Psoas muscle (tissue), 8 donors: Measurements from ENCODE around the gene WNT9B. TPM values are rescaled to one million over a fixed set of nuclear protein-coding genes. Genes with fewer than 3 reads are reported as not detected.

Source experiments
- ATAC-seq, 4 donors: fragments of 200-7000 bp; cut with Tn5 transposase; one replicate each; pipeline ENCODE4 v1.9.1; 2020; ENCODE audit warnings: moderate library complexity in 3 of 4, mild to moderate bottlenecking in 2 of 4
- DNase-seq, 2 donors: peaks; one replicate each; pipeline ENCODE4 v3.0.0-alpha.2; 2020
- H3K27ac ChIP-seq: fragments of 200-600 bp; one replicate; pipeline ENCODE4 v1.8.0; 2022
- H3K27me3 ChIP-seq, 3 donors: fragments of 200-600 bp in 1 of 3; one replicate each; pipeline versions ENCODE4 v1.6.1 to v1.8.0; 2013 to 2022; ENCODE audit warnings: low read length in 2 of 3, mild to moderate bottlenecking in 2 of 3, moderate library complexity in 1 of 3; ENCODE audit not compliant: insufficient read depth in 3 of 3
- H3K36me3 ChIP-seq, 2 donors: fragments of 200-600 bp in 1 of 2; one replicate each; pipeline versions ENCODE4 v1.6.1 to v1.8.0; 2013 to 2022; ENCODE audit warnings: low read depth in 1 of 2, mild to moderate bottlenecking in 1 of 2, moderate library complexity in 1 of 2; ENCODE audit not compliant: insufficient read depth in 1 of 2
- H3K4me1 ChIP-seq: fragments of 200-600 bp; one replicate; pipeline ENCODE4 v1.8.0; 2022
- H3K4me3 ChIP-seq: fragments of 200-600 bp; one replicate; pipeline ENCODE4 v1.8.0; 2022; ENCODE audit warnings: mild to moderate bottlenecking
- H3K9me3 ChIP-seq: fragments of 200-600 bp; one replicate; pipeline ENCODE4 v1.8.0; 2022
- CTCF ChIP-seq: fragments of 200-600 bp; IDR thresholded peaks from one replicate; pipeline ENCODE4 v1.8.0; 2022; ENCODE audit warnings: antibody characterized with exemption
- WGBS, 3 donors: extraction: QIAGEN DNeasy Blood & Tissue Kit; methylation state at CpG; one replicate each; pipeline versions ENCODE4 v1.1.6 to v1.1.7; 2013; 5-methylcytosine and 5-hydroxymethylcytosine counted together
- intact Hi-C, 2 donors: fragments of 100-400 bp; cut with DNase I; formaldehyde crosslinking; loops; one replicate each; pipeline versions ENCODE4 v1.11.0 to v1.14.2; 2022
- polyA plus RNA-seq, 3 donors: library from polyadenylated mRNA; stranded (reverse); fragments of 200-250 nt; gene quantifications; one replicate each; pipeline ENCODE4 v1.2.3, GENCODE V29; 2013
- total RNA-seq, 4 donors: library from RNA; stranded (reverse); fragmentation: NEBNext Ultra II Directional in 2 of 4; extraction: Animal tissue kit (Norgen Biotek cat#: 25700) in 2 of 4; gene quantifications; one replicate each; pipeline versions ENCODE4 v1.2.1 to v1.2.4, GENCODE V29; 2021 to 2023
- donor health status: healthy with polysubstance abuse.
- donor health status: DM: no; HTN: no; CAD: no; lungs with moderate emphysema.
- donor health status: Bipolar disorder and iron deficiency.
- donor health status: healthy.
- donor health status: DM: yes; HTN: yes; CAD: no.
- donor health status: DM: no; HTN: no; CAD: no.
- donor health status: DM: no; HTN: no; CAD: no.
- donor health status: DM: yes; HTN: yes; CAD: no.

Gene WNT9B
- total and polyA plus RNA-seq, 7 donors: 0.05 to 0.32 (median 0.13) TPM; not detected in 3

GRCh38 chr17:46868689-46869187 is 17.4 kb downstream of the WNT9B start:
- no peak for DNase-seq
- Histone ChIP-seq H3K27me3 (peaks cover 0 to 19% (median 2%) of the 10 kb centered on the region in 3 donors), H3K4me1 (peaks cover 5% of the 10 kb centered on the region), H3K9me3 (no peaks in the 10 kb centered on the region), H3K4me3 (no peak overlapping the region), H3K36me3 (no peaks in the 10 kb centered on the region), H3K27ac (no peak overlapping the region)
- intact Hi-C loops: no loop called here
- 32 to 52% (median 39%) methylated on average over 6 of the region's 6 CpGs for WGBS, 3 donors
- ATAC-seq: no peak
- TF ChIP-seq CTCF: no peak

- no peak overlapping the region for H3K27ac ChIP-seq
- H3K9me3 ChIP-seq: no peaks in the 10 kb centered on the region
- H3K27me3 ChIP-seq: peaks cover 0 to 16% (median 2%) of the 10 kb centered on the region in 3 donors
- H3K4me3 ChIP-seq: no peak overlapping the region
- peaks cover 5% of the 10 kb centered on the region for H3K4me1 ChIP-seq
- WGBS, 3 donors: 37 to 42% (median 38%) methylated on average over 7 of the region's 7 CpGs
- DNase-seq (no peak), ATAC-seq (no peak)
- no peaks in the 10 kb centered on the region for H3K36me3 ChIP-seq
- intact Hi-C loops: no loop called here
- TF ChIP-seq CTCF: no peak
These were observed 17.9 kb downstream of the WNT9B start for GRCh38 chr17:46869296-46869695.

GRCh38 chr17:46869975-46870803 is 18.8 kb downstream of the WNT9B start:
- WGBS, 3 donors: 71 to 78% (median 74%) methylated on average over 9 of the region's 9 CpGs
- DNase-seq: no peak
- ATAC-seq: no peak
- Histone ChIP-seq H3K36me3 (no peaks in the 10 kb centered on the region), H3K4me3 (no peak overlapping the region), H3K4me1 (peaks cover 5% of the 10 kb centered on the region), H3K9me3 (no peaks in the 10 kb centered on the region), H3K27ac (no peak overlapping the region), H3K27me3 (peaks cover 0 to 16% (median 2%) of the 10 kb centered on the region in 3 donors)
- intact Hi-C loops: no loop called here
- no peak for TF ChIP-seq CTCF

- DNase-seq (no peak), ATAC-seq (no peak)
- no peak for TF ChIP-seq CTCF
- Histone ChIP-seq H3K27me3 (no peaks in the 10 kb centered on the region), H3K4me3 (no peak overlapping the region), H3K36me3 (no peaks in the 10 kb centered on the region), H3K9me3 (no peaks in the 10 kb centered on the region), H3K27ac (no peak overlapping the region), H3K4me1 (peaks cover 5% of the 10 kb centered on the region)
- WGBS, 3 donors: 88 to 91% (median 88%) methylated on average over 16 of the region's 16 CpGs
- intact Hi-C loops: no loop called here
These were observed 21.0 kb downstream of the WNT9B start for GRCh38 chr17:46872421-46872820.
